HG02798 (cell line): ENCODE data around the gene MRPS31.
A peak's percentile ranks its signal among the peaks of the same experiment; 100 is the strongest.
"Not testable (repeated sequence)": the region's sequence is repeated elsewhere in the genome, so short reads cannot be mapped to it uniquely, and the experiment has no call there.

ENCODE experiments used
- ATAC-seq: cut with Tn5 transposase; IDR thresholded peaks from one replicate; pipeline ENCODE4 v1.9.1; 2021; ENCODE audit warnings: mild to moderate bottlenecking; ENCODE audit not compliant: unreplicated experiment, poor library complexity

MRPS31 gene

DNA sequence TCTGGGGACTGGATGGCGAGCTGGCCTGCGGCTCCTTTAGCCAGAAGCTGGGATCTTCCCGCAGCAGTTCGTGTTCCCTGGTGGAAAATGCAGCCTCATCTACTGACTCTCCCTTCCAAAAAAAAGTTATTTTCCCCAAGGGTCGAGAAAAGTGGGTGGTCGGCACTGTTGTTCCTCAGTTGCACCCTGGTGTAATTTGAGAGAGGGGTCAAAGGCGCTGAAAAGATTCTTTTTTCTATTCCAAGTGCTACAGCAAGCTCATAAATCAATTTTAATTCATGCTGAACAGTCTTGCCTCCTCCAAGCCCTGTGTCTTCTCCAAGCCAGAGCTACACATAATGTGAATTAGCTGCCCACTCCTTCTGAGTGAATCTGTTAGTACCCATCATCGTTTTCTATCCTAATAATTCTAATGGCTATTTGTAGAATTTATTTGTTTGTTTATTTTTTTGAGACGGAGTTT, 19.2 kb upstream of the MRPS31 start:
- ATAC-seq = no peak

DNA sequence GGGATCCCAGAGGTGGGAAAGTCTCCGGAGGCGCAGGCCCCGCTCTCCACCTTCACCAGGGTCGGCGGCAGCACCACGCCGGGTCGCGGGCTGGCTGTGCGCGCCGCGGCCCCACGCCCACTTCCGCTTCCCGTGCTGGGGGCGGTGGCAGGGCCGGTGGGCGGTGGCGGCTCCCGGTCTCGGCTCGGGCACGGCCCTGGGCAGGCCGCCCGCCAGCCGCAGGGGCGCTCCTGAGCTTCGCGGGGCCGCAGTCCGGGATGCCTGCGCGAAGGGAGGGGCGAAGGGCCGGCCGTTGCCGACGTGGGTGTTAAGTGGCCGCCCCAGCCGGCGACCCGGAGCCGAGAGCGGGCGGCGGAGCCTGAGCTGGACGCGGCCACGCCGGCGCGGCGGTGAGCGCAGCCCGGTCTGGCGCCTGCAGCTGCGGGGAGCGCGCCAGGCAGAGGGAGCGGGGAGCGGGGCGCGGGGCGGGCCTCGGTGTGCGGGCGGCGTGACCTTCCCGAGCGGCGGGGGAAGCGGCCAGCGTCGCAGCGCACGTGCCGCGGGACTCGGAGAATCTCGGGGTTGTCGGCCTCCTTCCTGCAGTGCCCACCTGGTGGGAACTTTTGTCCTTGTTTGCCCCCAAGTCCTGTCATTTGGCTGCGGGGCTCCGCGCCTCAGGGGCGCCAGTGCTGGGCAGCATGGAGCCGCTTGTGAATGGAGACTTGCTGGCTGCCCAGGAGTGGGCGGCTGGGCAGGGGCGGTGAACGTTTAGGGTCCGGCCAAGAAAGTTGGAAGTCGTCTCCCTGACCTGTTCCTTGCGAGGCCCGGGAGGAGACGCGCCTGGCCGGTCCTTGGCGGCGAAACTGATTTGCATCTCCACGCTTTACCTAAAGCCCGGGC, 18.5 kb upstream of the MRPS31 start, which contains the start of gene SLC25A15:
Gene SLC25A15, plus strand, starts transcription at position 337 of the 879 bp plus-strand sequence. CDS start 3,616 bp downstream, outside the sequence.
- ATAC-seq = peak; percentile 92

DNA sequence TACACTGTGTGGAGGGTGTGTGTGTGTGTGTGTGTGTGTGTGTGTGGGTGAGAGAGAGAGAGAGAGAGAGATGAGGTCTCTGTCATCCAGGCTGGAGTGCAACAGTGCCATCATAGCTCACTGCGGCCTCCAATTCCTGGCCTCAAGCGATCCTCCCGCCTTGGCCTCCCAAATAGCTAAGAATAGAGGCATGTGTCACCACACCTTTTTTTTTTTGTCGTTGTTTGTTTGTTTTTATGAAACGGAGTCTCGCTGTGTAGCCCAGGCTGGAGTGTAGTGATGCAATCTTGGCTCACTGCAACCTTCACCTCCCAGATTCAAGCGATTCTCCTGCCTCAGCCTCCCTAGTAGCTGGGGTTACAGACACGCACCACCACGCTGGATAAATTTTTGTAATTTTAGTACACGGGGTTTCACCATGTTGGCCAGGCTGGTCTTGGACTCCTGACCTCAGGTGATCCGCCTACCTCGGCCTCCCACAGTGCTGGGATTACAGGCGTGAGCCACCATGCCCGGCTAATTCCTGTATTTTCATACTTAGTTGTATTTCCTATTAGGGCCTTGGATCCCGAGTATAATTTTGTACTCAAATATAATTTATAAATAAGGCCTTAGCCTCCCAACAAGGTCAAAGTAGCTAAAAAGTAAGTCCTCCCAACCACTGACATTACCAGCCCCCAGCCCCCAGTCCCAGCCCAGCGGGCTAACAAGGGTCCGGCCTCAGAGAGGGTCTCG, 17.7 kb upstream of the MRPS31 start:
- ATAC-seq = not testable (repeated sequence)

DNA sequence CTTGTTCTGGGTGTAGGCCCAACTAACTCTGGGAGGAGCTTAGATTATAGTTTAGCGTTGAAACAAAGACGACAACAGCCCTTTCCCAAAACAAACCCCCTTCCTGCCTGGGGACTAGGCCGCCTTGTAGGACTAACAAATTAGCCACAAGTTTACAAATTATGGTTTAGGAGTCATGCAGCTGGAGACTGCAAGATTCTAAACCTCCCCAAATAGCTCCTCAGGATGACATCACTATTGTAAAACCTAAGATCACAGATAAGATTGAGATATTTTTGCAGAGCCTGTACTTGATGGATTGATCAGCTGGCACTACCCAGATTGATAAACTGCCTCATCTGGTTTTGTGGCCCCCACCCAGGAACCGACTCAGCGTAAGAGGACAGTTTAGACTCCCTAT, 16.1 kb upstream of the MRPS31 start:
- ATAC-seq = no peak

DNA sequence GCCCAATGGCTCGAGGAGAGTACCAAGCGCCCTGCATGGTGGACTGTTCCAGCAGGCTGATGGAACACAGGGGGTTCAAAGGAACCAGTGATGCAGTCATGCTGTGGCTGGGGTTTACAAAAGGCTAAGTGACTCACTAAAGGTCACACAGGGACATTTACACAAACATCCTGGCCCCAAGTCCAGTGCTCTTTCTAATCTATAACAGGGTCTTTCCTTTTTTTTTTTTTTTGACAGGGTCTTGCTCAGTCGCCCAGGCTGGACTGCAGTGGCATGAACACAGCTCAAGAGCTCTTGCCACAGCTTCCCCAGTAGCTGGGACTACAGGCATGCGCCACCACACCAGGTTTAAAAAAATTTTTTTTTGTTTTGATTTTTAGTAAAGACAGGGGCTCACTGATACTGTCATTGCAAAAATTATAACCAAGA, 15.6 kb upstream of the MRPS31 start:
- no peak for ATAC-seq

DNA sequence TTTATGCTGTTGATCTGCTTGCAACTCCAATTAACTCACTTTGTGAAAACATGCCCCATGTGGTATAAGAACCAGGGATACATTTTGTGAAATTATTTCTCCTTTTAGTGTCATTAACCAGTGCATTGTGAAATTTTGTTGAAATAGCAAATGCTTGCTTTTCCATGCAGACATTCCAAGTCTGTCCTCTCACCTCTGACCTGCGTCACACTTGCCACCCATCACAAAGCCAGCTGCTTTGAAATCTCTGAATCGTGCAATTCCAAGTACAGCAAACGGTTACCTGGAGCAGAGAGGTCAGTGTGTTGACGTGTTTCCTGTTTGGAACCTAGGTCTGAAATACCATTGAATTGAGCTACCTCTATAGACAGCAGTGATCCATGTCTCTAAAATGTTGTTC, 13.6 kb upstream of the MRPS31 start:
- no peak for ATAC-seq

DNA sequence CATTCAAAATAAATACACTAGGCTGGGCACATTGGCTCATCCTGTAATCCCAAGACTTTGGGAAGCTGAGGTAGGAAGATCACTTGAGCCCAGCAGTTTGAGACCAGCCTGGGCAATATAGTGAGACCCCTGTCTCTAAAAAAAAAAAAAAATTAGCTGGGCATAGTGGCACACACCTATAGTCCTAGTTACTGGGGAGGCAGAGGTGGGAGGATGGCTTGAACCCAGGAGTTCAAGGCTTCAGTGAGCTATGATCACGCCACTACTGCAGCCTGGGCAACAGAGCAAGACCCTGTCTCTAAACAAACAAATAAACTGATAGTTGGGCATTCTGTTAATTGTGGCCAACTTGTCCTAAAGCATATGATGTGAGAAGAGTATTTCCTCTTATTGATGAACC, 12.0 kb upstream of the MRPS31 start:
- not testable (repeated sequence) for ATAC-seq

DNA sequence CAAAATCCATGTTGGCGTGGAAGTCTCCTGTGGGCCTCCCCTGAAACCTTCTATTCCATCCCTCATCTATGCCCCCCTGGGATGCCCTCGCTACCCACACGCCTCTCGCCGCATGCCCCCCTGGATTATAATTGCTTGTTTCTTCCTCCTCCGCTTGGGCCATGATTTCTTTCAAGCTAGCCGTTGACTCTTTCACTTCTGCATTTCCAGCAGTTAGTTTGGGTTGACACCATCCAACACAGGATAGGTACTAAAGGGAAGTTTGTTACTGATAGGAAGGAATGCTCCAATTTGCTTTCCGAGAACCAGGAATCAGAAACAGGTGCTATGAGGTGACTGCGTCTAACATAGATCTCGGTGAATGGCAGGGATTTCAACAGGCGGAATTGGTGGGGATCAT, 10.7 kb upstream of the MRPS31 start:
- ATAC-seq = no peak

DNA sequence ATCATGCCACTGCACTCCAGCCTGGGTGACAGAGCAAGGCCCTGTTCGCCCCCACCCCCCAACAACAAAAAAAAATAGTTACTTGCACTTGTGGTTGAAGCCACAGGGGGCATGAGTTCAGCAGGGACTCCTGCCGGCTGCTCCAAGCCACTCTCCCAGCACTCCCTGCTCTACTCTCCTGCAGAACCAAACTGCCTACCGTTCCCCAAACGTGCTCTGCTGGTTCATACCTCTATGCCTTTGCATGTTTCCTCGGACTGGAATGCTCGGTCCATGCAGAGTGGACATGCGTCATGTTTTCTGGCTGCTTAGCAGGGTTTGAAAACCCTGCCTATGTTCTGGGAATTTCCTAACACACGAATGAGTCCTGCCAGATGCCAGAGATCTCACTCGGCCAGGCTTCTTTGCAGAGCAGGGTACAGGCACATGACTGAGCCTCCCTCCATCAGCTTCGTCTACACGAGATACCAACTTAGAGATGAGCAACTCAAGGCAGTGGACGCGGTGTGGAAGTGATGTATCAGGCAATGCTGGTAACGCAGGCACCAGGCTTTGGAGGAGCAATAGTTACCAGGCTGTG, 9.9 kb upstream of the MRPS31 start:
- ATAC-seq = no peak

DNA sequence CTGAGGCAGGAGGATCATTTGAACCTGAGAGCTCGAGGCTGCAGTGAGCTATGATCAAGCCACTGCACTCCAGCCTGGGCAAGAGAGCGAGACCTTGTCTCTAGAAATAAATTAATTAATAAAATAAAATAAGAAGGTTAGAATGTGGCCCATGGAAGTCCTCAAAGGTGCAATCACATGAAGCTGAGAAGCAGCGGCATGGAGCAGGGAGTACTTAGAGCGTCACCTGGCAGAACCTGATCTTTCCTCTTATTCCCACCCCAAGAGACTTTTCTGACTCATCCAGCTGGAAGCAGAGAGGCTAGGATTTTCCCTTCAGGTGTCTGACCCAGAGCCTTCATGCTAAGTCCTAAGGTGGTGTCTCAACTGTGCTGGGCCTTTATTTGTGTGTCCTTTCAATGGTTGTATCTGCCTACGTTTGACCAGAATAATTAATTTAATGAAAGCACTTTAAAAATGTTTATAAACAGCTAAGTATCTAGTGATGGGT, 8.9 kb upstream of the MRPS31 start:
- no peak for ATAC-seq

DNA sequence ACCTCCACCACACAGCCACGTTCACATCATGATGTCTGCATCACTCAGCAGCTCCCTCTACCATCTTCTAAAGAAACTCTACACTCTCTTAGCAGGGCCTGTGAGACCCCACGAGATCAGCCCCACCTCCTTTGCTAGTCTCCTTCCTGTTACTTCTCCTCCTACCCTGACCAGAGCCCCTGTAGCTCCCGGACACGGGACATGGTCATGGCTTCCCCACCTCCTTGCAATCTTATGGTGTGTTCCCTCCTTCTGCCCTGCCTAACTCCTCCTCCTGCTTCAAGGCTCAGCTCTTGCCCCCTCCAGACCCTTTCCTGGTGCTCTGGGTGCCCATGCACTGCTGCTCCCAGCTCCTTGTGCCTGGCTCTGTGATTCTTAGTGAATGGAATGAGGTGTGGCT, 8.1 kb upstream of the MRPS31 start:
- no peak for ATAC-seq

DNA sequence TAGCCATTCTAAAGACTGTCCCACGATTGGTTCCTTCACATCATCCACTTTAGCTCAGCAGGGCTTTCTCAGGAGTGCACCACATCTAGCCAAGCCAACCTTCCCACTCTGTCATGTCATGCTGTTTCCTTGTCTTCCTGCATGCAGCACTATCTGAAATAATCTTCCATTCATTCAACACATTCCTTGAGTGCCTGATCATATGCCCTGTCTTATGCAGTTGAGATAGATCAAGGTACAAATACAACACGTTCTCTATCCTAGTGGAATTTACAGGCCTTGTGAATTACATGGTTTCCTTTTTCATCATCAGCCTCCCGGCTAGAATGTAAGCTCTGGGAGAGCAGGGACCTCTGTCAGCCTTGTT, 6.8 kb upstream of the MRPS31 start:
- no peak for ATAC-seq

DNA sequence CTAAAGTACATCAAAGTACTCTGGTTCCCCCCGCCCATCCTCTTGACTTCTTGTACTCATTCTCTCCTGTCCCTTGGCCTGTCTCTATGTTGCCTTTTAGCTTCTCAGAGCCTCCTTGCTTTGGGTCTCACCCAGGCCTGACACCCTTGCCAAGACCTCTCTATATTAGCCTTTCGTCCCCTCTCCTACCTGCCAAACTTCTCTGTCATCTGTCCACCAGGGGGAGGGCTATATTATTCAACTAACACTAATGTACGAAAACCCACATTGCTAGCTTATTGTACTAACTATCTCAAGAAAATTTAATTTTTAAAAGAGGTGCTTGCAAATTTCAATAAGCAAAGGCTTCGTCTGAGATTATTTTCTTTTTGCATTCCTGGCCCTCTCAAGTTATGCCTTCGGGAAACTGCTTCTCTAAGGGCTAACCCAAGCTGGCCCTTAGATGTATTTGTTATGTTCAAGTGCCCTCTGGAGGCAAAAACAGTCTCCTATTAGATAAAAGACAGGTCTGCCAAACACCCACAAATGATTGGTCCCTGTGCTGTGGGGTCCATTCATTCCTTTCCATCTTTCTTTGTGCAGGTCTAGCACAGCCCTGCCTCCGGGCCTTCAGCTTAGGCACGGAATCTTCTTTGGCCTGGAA, 6.3 kb upstream of the MRPS31 start:
- peak; percentile 87 for ATAC-seq

DNA sequence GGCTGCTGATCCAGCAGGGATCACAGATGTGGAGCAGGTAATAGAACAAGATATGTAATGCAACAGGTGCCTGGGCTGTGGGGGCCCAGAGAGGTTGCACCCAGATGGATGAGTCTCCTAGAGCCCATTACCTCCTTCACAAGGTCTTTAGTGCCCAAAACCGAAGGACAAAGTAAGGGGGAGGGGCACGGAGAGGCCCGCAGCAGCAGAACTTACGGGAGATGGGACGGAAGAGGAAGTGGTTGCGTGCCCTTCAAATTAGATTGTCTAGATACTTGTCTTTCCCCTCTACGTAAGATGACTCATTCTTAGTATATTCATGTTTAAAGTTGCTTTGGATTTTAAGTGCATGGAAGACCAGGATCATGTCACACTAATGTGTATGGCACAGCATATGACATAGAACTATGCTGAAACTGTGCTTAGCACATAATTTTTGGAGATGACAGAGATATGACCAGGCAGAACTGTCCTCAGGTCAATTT, 5.7 kb upstream of the MRPS31 start:
- peak; percentile 51 for ATAC-seq

DNA sequence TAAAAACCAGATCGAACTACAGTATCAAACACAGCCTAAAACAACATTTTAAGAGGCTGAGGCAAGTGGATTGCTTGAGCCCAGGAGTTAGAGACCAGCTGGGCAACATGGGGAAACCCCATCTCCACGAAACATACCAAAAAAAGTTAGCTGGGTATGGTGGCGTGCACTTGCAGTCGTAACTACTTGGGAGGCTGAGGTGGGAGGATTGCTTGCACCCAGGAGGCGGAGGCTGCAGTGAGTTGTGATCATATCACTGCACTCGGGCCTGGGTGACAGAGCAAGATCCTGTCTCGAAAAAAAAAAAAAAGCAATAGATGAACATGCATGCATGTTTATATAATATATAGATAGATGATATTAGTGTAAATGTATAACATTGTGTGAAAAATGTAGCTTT, 5.2 kb upstream of the MRPS31 start:
- ATAC-seq = no peak

DNA sequence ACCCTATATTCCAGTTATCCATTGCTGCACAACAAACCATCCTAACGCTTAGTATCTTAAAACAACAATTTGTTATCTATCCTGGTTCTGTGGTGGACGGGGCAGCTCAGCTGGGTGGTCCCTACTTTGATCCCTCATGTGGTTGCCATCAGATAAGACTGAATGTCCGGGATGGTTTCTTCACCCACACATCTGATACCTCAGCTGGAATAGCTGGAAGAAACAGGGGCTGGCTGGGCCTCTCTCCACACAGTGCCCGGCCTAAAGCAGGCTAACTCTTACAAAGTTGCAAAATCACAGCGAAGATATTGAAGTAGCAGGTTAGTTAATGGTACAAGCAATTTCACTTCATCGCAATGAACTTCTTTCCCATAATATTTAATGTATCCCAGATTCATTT, 3.7 kb upstream of the MRPS31 start:
- ATAC-seq = no peak

DNA sequence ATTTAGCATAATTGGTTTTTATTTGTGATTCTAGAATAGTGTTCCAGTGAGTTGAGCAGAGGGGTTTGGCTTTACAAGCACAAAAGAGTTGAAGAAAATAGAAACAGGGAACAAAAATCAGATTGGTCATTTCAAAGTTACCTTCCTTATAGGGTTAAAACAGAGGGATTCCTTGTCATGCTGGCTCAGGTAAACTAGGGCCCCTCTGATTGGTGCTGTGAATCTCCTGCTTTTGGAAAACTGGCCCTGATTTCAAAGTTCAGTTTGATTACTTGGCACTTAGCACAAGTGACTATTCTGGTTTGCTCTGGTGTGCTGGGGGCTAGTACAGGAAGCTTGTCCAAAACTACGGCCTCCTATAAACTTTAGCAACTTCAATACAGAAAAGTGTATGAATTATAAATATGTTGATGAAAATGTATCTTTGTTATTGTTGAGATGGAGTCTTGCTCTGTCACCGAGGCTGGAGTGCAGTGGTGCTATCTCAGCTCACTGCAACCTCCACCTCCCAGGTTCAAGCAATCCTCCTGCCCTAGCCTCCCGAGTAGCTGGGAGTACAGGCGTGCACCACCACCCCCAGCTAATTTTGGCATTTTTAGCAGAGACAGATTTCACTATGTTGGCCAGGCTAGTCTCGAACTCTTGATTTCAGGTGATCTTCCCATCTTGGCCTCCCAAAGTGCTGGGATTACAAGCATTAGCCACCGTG, 1.9 kb upstream of the MRPS31 start:
- no peak for ATAC-seq

DNA sequence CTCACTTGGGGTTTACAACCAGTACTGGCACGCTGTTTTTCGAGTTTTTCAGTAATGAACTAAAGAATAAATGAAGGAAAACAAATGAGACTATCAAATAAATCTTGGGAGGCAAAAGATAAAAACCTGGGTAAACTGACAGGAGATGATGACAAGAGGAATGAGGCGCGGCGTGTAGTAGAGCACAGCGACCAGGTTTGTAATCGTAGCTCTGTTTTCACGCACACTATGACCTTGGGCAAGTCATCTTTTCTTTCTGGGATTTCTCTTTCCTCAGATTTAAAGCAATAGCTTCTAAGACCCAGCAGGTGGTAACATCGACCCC, 419 bp downstream of the MRPS31 start:
- ATAC-seq = no peak

DNA sequence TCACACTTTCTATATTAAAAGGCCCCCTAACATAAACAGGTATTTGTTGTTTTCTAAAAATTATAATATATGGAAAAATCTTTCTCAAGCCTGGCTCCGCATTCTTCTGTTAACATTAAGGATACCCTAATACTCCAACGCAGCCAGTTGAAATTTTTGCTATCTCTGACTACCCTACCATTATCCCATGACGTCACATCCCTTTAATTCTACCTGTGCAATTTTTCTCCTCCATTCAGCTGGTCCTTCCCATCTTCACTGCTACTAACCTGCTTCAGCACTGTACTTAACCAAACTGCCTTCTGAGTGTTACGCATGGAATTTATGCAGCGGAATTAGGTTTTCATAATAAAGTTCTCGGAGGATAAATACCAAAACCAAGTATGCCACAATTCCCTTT, 1.0 kb downstream of the MRPS31 start:
- ATAC-seq = no peak

DNA sequence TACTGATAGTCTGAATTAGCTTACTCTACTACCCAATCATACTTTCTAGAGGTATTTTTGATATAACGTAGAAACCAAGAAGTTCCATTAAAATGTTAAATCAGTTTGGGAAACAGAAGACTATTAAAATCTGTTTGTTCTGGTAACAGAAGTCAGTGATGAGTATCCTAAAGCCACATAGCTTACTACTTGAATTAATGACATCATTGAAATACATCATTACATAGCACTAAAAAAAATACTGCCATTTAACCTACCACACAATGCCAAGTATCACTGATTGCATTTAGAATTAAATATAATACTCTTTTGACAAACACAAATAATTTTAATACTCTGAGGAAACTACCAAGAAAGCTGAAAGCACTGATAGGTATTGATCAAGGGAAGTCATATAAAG, 5.4 kb downstream of the MRPS31 start:
- ATAC-seq = no peak
